Stimulated activated CD8-positive, alpha-beta memory T cell treated with anti-CD3 and anti-CD28 coated beads, Interleukin-7, amount 100 ng/mL, for 48 hours (primary cell): ENCODE data around the gene MKI67.

Experiments used
- DNase-seq, 2 donors: peaks; one replicate each; pipeline ENCODE4 v3.0.0-alpha.2; 2020; ENCODE audit warnings: low read depth in 1 of 2; ENCODE audit errors: extremely low read depth in 1 of 2

MKI67 gene

DNA sequence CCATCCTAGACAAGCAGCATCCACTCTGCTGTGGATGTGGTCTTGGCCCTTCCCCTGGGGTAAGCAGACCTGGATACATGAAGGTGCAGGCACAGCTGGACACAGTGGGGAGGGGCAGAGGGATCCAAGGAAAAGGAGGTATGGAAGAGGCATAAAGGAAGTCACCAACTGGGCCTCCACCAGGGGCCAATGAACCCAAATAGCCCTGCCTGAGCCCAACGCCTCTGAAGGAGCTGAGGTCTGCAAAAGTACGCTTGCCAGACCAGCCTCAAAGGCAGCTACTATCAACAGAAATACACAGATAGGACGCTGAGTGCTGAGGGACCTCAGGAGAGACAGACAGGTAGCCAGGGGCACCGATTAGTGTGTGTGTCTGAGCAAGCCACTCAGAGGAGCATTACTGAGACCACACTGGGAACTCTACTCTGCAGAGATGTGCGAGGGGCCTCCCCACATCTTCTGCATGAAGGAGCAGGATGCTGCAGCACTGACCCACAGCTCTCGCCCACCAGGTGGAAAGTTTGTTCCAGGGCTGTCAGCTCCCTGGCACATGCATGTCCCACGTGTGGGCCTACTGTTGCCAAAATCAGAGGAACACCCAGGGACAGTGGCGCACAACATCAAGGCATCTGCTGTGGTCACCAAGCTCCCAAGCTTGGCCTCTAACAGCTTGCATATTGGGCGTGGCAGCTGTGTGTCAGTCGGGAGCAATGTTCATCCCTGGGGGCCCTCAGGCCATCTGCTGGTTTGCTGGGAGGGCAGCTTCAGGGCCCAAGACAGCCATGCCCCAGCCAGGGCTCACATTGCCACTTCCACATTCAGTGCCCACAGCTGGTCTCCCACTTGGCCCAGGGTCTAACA lies 40.0 kb downstream of the MKI67 start:
- DNase-seq, result no peak

DNA sequence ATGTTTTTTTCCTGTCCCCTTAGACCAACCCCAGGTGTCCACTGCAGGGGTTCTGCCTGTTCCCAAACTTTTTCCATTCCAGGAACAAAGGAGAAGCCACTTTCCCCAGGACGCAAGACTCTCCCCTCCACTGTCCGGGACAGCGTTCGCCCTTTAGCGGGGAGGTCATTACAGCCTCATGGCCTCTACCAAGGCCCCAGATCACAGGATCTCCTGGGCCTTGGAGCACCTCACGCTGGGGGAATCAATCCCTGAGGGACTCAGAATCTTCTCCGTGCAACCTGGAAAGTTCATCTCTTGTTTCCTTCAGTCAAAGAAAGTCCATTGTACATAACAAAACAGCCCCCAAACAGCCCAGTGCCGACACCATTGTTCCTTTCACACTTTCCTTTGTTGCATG lies 41.2 kb downstream of the MKI67 start:
- DNase-seq, result no peak

DNA sequence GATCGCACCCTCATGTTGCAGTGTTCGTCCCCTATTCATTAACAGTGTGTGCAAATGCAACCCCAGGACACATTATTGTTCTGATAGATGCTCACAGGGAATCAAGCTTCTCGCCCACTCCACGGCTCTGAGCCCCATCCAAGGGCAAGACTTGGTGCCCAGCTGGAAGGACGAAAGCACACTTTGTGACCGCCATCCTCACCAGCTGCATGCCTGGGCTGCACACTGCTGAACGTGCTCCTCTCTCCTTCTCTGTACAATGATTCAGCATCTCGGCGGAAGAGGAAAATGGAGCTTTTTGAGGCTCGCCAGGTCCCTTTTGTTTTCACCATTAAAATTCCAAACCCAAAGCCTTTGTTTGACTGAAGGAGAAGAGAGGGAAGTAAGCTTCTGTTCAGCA lies 41.9 kb downstream of the MKI67 start:
- DNase-seq, result no peak

DNA sequence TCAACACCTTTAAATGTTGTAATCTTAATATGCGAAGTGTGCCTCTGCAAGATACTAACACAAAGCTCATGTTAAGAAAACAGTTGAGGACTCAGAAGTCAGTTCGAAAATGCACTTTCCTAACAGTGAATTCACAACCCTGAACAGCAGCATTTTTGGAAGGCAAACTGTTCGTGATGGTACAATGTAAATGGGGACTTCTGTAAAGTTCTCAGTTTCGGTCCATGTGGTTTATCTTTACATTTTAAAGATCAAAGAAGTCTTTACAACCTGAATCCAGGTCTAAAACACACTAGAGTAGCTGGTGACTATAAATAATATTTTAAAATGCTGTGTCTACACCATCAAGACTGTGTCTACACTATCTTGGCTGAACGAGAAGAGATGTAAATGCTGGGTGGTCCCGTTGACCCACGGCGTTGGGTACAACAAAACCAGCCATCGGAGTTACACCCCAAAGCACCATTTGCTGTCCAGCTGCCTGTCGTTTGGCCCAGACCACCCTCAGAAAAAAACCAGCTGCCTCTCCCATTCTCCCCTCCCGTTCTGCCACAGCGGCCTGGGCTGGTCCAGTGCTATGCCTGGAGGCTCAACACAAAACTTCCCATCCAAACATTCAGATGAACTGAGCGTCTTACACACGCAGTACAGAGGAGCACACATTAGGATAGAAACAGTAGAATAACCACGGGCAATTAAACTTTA lies 42.9 kb downstream of the MKI67 start:
- no peak for DNase-seq

DNA sequence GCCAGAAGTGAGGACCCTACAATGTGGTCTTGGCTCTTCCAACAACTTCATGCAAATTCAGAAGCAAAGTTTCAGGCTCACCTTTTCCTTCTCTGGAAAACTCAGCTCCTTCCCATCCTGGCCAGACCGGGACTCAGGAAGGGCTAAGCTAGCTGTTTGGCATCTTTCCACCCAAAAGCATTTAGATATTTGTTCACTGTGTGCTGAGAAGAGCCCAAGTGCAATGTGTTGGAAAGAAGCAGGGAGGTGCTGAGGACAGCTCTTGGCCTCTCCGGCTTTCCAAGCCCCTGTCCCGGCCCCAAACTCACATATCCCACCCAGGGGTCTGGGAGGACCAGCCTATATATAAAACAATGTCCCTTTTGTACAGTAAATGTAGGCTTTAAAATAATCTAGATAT lies 44.5 kb downstream of the MKI67 start:
- DNase-seq, result no peak

DNA sequence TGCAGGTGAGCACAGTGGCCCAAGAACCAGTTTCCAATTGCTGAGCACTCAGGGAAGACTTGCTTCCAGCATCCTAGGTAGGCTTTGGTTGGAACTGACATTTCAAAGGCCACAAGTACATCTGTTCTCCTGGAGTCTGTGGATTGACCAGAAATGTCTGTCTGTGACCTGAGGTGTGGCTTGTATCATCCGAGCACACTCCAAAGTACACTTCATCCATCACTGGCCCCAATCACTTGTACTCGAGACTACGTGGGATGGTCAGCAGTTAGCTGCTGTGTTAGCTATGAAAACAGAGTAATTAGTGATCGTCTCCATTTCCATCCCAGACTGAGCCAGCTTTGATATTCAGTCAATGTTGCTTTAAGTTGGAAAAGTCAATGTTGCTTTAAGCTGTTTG lies 45.0 kb downstream of the MKI67 start:
- no peak for DNase-seq

DNA sequence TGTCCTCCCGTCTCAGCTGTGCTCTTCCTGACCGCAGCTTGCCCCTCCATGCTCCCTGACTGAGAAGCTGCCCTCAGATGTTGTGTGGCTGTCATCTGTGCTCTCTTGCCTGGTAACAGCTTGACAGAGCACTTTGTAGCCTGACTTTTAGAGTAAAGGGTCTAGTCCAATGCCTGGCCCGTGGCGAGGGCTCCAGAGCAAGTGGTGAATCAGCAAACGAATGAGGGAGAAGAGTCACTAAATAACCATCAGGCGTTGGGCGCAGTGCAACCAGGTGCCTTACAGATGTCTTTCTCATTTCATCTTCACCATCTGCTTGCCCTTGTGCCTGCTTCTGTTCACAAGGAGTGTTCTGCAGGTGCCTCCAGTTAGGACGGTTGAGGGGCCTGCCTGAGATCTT lies 45.6 kb downstream of the MKI67 start:
- no peak for DNase-seq

DNA sequence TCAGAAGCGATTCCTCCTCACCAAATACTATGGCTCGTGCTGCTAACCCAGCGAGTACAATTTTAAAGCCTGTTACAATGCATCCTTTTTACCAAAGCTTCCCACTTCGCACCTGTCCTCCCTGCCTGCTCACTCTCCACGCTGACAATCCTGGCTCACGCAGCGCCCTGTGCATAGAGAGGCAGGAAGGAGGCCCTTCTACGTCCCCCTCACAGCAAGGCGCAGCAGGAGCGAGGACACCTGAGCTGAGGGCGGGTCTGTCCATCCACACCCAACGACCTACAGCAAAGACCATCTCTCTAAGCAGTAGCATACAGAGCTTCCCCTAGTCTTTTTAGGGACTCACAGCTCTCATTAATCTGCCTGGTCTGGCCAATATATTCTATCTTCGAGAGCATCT lies 46.0 kb downstream of the MKI67 start:
- no peak for DNase-seq

DNA sequence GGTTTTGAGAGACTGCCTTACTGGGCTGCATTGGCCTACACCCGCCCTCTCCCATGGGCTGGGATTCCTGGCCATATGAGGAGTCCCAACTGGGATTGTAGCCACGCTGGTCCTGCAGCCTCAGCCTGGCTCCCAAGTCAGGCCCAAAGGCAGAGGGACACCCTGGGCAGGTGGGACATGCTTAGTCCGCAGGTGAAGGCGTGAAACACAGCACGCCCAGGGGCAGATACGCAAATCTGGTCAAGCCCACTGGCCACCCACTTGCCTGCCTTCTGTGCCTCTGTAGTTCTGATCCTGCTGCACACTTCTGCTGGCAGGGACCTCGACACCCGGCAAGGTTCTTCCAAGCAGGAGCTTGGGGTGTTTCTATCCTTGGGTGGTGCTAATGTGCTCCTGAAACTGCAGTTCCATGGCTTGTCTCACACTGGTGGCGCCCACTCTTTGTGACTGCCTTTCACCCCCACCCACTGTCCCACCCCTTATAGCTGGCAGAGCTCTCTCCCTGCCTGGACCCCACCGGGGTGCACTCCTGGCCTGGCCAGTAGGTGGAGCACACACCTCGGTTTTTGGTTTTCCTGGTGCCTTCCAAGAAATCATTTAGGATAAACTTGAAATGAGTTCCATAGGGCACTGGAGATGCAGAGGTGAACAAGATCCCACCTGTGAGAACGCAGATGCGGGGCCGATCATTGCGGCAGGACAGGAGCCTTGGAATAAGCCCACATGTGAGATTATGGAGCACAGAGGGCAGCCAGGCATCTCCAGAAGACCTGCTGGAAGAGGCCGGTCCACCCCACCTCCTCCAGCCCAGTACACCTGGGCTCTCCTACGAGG lies 47.9 kb downstream of the MKI67 start:
- DNase-seq, result no peak

DNA sequence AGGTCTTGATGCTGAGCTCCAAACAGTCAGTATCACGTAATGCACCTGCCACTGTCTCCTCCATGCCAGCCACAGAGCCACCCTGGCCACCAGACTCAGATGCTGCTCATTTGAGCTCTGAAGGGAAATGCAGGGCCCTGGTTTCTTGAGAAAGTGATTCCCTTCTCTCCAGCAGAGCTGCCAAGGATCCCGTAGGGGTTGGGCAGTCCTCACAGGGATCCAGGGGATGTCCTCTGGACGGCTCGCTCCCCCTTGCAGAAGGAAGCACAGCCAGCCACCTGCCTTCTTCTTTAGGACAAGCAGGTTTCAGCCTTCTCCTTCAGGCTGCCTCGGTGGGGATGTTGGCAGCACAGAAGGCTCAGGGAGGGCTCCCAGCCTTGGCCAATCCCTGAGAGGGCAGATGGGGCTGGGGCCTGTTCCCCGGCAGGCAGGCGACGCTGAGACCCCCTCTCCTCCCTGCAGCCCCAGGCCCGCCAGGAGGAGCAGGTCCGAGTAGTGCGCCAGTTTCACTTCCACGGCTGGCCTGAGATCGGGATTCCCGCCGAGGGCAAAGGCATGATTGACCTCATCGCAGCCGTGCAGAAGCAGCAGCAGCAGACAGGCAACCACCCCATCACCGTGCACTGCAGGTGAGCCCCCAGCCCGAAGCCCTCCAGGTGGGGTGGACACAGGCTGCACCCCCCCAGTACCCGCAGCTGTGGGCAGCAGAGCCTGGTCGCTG lies 48.9 kb downstream of the MKI67 start:
- DNase-seq, result no peak

DNA sequence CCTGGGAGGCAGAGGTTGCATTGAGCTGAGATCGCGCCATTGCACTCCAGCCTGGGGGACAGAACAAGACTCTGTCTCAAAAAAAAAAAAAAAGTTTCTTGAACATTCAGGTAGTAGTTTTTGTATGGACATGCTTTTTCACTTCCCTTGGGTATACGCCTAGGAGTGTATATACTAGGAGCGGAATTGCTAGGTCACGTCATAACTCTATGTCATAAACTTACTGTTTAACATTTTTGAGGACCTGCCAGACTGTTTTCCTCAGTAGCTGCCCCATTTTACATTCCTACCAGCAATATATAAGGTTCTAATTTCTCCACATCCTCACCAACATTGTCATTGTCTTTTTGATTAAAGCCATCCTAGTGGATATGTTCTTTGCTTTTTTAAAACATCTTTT lies 51.6 kb downstream of the MKI67 start:
- DNase-seq, result no peak

DNA sequence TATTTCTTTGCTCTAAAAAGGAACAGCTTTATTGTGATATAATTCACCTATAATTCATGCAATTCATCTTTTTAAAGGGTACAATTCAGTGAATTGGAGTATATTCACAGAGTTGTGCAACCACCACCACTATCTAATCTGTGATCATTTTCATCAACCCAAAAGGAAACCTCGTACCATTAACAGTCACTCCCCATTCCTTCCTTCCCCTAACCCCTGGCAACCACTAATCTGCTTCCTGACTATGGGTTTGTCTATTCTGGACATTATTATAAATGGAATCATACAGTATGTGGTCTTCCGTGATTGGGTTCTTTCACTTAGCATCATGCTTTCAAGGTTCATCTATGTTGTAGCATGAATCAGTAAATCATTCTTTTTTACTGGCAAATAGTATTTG lies 52.3 kb downstream of the MKI67 start:
- no peak for DNase-seq

DNA sequence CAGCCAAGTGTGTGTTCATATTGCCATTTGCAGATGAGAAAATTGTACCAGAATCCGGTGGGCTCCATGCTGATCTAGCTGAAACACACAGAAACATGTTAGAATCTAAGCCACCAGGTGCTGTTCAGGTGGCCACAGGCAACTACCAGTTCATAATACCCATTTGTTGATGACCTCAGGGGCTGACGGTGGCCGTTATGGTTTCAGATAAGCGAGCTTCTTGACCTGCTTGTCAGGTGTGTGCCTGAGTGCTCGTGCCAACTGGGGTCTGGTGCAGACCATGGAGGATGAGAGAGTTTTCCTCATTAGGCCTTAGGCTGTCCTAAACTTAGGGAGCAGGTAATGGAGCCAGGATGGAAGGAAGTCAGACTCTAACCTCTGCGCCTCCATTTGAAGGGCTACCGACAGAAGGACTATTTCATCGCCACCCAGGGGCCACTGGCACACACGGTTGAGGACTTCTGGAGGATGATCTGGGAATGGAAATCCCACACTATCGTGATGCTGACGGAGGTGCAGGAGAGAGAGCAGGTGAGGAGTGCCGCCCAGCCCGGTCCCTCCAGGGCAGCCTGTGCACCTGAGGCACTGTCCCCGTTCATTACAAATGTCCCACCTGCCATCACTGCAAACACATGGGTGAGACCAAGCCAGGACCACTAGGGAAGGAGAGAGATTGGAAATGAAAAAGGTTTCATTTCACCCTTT lies 53.1 kb downstream of the MKI67 start:
- DNase-seq, result no peak

DNA sequence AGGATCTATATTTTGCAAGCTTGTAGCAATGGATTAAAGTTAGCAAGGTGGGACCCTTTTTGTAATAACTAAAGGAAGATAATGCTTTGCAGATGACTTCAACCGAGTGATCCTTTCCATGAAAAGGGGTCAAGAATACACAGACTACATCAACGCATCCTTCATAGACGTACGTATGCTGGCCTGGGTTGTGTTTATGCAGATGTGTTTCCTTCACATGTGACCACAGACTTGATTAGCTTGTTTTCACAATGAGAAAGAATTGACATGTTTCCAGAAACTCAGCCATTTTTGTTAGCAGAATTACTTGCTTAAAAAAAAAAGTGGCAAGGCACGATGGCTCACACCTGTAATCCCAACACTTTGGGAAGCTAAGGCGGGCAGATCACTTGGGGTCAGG lies 54.2 kb downstream of the MKI67 start:
- no peak for DNase-seq

DNA sequence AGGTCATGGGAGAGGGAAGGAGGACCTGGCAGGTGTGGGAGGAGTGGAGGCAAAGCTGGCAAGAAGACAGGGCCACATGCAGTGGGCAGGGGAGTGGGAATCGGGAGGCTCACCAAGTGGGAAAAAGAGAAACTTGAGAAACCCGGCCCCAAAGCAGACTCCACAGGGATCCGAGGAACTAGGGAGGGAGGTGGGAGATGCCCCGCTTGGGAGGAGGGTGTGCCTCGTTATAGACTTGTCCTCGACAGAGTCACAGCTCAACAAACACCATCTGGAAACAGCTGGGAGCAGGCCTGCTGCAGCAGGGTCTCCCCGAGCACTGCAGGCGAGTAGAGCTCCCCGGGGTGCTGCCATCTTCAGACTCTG lies 54.8 kb downstream of the MKI67 start:
- no peak for DNase-seq

DNA sequence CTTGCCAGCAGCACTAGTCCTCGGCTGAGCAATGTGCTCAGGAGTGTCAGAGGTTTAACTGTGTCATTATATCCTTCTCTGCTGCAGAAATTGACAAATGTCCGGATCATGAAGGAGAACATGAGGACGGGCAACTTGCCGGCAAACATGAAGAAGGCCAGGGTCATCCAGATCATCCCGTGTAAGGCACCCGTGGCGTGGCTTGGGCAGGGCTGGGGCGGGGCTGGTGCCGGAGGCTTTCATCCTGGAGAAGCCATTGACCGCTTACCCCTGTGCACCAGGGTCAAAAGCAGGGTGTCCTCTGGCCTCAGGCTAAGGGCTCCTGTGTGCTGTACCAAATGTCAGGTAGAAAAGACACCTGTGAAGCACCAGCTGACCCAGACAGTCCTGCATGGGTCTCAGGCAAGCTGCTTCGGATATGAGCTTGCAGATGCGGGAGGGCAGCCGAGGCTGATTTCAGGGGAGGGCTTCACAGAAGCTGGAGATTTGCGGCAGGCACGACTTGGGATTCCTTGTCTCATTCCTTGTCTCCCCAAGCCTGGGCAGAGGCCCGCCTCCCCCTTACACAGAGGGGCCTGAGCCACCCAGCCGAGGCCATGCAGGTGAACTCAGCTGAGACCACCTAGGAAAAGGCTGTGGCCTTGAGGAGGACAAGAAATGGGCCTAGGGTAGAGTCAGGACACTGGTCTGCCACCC lies 55.4 kb downstream of the MKI67 start:
- no peak for DNase-seq

DNA sequence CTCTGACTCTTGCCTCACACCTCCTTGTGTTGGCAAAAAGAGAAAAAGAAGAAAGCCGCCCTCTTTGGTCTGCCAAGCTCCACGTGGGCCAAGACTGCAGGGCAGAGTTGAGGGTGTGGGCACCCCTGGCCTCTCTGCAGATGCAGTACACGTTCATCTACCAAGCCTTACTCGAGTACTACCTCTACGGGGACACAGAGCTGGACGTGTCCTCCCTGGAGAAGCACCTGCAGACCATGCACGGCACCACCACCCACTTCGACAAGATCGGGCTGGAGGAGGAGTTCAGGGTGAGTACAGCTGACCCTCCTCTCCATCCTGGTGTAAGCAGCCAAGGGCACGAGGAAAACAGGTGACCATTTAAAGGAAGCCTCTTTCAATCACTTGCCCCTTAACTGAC lies 56.1 kb downstream of the MKI67 start:
- no peak for DNase-seq

DNA sequence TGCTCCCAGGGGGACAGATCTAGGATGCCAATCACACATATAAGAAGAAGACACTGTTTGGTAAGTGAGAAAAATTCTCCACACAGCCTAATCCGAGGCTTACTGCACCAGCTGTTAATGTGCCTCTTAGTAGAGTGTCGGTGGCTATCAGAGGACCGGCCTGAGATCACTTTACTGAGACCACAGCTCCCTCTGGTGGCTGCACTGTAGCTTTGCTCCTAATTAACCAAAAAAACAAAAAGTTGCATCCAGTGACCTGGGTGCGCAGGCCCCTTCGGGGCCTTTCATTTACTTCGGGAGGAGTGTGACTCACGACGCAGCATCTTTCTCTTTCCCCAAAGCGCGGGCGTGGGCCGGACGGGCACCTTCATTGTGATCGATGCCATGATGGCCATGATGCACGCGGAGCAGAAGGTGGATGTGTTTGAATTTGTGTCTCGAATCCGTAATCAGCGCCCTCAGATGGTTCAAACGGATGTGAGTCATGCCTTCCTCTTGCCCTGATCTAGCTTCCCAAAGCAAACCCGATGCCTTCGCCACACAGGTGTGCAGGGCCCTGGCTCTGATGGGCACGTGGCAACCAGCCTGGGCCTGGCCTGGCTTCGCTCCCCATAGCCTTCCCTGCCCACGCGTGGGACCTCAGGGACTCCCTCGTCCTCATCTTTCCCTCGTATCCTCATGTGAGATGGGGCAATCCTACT lies 56.7 kb downstream of the MKI67 start:
- peak in 1 of 2 donors; percentile 55 for DNase-seq
